Measurements from ENCODE around the gene C9orf153. TPM values are rescaled to one million over a fixed set of nuclear protein-coding genes. Genes with fewer than 3 reads are reported as not detected.

The C9orf153 gene
- polyA plus RNA-seq, 1 of the 3 experiments (the other 2 are of a cell fraction), result 0.03 TPM

Small RNAs within 50 kb of the gene (small RNA-seq; reads per million reads assigned to genes)
- gene AL137849.1 (0 reads per million in 7 experiments), gene RN7SKP264 (0 reads per million in 7 experiments)

Other genes with a start within 250 kb of the C9orf153 start
- gene GOLM1, start 160.1 kb downstream of the C9orf153 start, polyA plus RNA-seq (2012; rRNA removed), result 69.8 and 83.2 TPM in 2 replicates
- 10.9 and 14.7 TPM in 2 replicates for gene ISCA1, start 22.9 kb upstream of the C9orf153 start, polyA plus RNA-seq (2012; rRNA removed)
- gene TUT7, start 94.8 kb upstream of the C9orf153 start, polyA plus RNA-seq (2012; rRNA removed), result 6.7 and 7.3 TPM in 2 replicates